Stimulated activated CD8-positive, alpha-beta memory T cell treated with anti-CD3 and anti-CD28 coated beads, Interleukin-7, amount 100 ng/mL, for 4 hours (primary cell): ENCODE data around the gene GSE1.

Source experiments
- DNase-seq, 2 donors: peaks; one replicate each; pipeline ENCODE4 v3.0.0-alpha.2; 2020; ENCODE audit warnings: low read depth in 2 of 2

GSE1 gene

GRCh38 chr16:85631802-85632393, 18.8 kb downstream of the GSE1 start:
- DNase-seq: no peak

GRCh38 chr16:85632709-85633437, 19.8 kb downstream of the GSE1 start:
- no peak for DNase-seq

DNA sequence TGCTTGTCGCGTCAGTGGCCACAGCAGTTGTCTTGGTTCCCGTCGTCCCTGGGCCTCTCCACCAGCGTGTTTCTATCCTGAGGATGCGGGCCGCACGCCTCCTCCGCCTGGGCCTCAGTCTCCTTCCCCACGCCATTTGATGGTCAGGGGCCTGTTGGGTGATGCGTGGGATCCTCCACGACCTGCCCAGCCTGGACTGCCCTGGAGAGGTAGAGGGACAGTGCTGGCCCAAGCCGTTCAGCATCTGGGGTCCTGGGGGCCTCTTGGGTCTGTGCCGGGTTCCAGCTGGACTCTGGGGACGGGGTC, 20.3 kb downstream of the GSE1 start:
- DNase-seq: no peak

DNA sequence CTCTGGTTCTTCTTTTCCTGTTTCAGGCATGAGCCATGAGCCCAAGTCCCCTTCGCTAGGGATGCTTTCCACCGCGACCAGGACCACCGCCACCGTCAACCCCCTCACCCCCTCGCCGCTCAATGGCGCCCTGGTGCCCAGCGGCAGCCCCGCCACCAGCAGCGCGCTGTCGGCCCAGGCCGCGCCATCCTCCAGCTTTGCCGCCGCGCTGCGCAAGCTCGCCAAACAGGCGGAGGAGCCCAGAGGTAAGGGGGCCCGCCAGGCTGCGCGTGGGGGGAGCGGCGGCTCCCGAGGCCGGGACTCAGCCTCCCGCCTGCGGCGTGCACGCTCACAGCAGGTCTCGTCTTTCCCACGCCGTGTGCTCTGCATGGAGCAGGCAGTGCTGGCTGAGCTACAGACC, 20.8 kb downstream of the GSE1 start:
- DNase-seq: no peak

DNA sequence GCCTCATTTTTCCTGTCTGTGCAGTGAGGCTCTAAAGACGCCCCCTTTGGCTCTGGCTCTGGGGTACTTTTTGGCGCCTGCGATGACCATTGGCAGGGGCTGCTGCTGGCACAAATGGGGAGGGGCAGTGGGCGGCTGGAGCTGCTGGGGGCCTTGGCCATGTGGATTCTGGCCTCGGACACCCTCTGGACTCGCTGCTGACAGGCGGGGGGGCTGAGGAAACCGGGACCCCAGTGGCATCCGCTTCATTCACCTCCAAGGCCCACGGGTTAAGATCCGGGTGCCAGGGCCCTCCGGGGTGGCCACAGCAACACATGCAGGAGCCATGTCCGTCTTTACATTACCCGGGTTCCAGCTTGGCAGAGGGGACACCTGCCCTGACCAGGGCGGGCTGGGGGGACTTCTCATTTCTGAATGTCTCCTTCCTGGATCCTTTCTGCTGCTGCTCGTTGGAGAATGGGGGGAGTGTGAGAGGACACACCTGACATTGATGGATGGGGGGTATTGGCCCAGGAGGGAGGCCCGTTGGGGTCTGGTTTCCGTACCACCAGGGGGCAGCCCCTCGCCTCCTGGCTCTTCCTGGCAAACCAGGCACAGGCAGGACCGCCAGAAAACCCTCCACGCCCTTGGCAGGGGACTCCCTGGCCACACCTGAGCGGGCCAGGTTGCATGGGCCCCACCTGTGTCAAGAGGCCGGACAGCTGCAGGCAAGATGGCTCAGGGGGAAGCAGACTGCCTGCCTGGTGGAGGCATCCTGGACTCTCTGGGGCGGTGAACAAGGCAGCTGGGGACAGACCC, 21.8 kb downstream of the GSE1 start:
- DNase-seq: no peak

GRCh38 chr16:85635545-85636140, 22.5 kb downstream of the GSE1 start:
- DNase-seq: no peak

- no peak for DNase-seq
Observed at GRCh38 chr16:85636234-85636812, 23.2 kb downstream of the GSE1 start.

DNA sequence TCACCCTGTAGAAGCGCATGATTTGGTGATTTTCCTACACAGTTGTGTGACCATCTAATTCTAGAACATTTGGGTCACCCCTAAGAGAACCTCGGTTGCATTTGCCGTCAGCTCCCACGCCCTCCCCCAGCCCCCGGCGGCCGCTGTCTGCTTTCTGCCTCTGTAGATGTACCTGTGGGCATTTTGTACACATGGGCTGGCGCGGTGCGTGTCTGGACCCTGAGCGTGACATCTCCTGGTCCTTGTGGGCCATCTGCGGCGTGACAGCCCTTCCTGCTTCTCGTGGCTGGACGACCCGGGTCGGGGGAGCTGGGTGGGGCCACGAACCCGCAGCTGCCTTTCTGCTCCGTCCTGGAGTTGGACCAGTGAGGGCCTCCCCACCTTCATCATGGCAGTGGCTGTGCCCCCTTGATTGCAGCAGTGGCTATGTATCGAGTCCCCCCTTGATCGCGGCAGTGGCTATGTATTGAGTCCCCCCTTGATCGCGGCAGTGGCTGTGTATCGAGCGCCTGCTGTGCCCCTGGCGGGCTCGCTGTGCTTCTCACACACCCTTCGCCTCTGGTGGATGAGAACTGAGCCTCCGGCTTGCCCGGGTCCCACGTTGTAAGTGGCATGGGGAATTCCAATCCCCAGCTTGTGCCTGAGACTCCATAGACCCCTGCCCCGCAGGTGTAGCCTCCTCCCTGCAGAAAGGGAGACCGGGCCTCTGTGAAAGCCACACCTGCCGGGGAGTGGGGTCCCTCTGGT, 24.1 kb downstream of the GSE1 start:
- no peak for DNase-seq

GRCh38 chr16:85637808-85638647, 24.9 kb downstream of the GSE1 start:
- DNase-seq: no peak

GRCh38 chr16:85638695-85639409, 25.7 kb downstream of the GSE1 start:
- no peak for DNase-seq

DNA sequence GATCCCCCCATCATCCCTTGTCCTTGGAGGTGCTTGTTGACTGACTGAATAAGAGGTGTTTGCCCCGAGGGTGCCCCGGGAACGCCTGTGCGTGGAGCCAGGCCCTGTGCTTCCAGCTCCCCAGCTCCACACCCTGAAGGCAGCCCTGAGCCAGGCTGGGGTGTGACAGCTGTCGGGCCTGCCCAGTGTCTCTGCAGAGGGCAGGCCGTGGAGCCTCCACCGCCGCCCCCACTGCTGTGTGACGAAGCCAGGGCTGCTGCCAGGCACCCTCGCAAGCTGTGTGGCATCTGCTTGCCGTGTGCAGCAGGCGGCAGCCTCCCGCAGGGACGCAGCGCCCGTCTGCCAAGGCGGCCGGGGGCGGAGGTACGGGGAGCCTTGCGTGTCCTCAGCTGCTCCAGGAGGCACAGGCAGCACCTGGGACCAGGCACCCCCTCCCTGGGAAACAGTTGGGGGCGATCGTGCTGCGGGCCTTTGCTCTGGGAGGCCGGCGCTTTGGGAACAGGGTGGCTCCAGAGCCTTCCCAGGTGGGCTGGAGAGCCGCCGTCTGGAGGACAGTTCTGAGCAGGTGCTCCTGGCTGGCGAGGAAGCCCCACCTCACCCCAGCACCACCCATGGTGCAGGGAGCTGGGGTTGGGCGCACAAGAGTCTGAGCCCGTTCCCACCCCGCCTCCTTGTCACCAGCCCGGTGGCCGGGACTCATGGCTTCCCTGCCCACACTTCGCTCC, 26.6 kb downstream of the GSE1 start:
- DNase-seq: no peak

DNA sequence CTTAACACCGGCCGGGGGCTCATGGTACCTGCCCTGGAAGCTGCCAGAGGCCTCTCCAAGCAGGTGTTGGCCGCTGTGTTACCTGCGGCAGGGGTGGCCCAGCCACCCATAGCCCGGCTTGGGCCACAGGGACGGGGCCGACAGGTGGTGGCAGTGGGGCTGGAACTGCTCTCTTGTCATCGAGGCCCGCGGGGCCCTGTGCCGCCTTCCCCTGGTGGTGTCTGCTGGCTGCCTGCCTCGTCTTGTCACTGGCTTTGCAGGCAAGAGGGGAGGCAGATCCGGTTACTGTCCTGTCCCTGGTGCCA, 27.1 kb downstream of the GSE1 start:
- DNase-seq: no peak

- DNase-seq: no peak
Observed at GRCh38 chr16:85640585-85640984, 27.5 kb downstream of the GSE1 start.

DNA sequence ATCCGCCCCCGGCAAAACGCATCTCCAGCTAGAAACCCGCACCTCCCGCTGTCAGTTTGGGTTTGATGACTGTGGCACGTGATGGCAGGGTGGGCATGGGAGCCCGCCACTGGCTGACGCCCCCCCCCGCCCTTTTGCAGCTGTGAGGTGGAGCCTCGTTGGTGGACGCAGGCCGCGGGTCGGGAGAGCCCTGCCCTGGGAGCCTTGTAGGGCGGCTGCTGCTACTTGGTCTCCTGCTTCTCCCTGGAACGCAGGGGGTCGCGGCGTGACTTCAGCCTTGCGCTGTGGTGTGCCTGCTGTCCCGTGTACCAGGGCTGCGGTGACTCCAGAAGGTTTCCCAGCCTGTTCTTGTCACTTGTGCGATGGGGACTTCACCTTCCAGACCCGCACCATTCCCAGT, 28.2 kb downstream of the GSE1 start:
- DNase-seq: no peak

- no peak for DNase-seq
Observed at GRCh38 chr16:85641776-85642176, 28.7 kb downstream of the GSE1 start.

DNA sequence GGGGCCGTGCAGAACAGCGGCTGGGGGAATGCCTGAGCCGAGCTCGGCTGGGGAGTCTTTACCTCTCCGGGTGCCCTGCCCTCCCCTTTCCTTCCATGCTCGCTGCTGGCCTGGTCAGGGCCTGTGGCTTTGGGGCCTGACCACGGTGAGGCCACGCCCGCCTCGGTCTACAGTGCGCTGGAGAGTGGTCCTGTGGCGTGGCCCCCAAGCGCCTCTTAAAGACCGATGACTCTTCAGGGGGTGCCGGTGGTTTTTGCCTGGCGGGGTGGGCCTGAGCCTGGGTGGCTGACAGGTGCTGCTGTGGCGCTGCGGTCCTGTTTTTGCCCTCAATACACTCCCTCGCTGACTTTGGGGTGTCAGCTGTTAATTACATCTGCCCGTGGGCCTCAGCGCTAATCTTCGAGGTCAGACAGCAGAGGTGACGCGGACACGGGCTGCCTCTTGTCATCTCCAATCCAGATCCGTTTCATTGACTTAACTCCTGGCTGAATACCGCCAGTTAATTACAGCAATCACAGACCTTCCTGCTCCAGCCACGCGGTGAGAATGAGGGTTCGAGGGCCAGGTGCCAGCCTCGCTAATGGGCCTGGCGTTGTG, 29.7 kb downstream of the GSE1 start:
- no peak for DNase-seq

GRCh38 chr16:85643631-85644030, 30.5 kb downstream of the GSE1 start:
- DNase-seq: no peak

DNA sequence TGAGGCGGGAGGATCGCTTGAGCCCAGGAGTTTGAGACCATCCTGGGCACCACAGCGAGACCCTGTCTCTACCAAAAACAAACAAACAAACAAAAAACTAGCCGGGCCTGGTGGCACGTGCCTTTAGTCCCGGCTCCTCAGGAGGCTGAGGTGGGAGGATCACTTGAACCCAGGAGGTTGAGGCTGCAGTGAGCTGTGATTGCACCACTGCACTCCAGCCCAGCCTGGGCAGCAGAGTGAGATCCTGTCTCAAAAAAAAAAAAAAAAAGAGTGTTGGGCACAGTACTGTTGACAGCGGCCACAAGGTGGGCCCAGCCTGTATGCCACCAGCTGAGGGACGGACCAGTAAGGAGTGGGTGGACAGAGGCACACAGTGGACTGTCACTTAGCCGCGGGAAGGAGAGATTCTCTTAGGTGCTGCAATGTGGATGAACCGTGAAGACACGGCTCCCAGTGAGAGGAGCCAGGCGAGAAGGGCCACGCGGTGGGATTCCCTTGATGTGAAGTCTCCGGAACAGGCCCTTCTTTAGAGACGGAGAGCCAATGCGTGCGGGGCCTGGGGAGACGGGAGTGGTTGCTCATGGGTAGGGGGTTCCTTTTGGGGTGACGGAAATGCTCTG, 31.1 kb downstream of the GSE1 start:
- no peak for DNase-seq
